SK-MEL-5 (cell line): ENCODE measurements around the gene STARD13. TPM values are rescaled to one million over a fixed set of nuclear protein-coding genes. Genes with fewer than 3 reads are reported as not detected.

Source experiments
- DNase-seq: peaks from one replicate; pipeline ENCODE4 v3.0.0-alpha.2; 2016; ENCODE audit warnings: low read depth, low spot score
- in situ Hi-C: cut with HindIII; loops from 2 replicates; pipeline ENCODE4 v1.10.0; 2016; ENCODE audit warnings: low sequenced_read_pairs, high pct_unique_total_duplicates, low pct_unique_long_range_greater_than_20kb
- total RNA-seq: library from RNA; depleted of rRNA; stranded (reverse); fragments of >200 nt; shearing (Covaris generic); gene quantifications from 2 replicates; pipeline ENCODE4 v1.2.3, GENCODE V29; 2014

STARD13 gene
- total RNA-seq, 1 experiment from 2014 or later, result 4.5 TPM

DNA sequence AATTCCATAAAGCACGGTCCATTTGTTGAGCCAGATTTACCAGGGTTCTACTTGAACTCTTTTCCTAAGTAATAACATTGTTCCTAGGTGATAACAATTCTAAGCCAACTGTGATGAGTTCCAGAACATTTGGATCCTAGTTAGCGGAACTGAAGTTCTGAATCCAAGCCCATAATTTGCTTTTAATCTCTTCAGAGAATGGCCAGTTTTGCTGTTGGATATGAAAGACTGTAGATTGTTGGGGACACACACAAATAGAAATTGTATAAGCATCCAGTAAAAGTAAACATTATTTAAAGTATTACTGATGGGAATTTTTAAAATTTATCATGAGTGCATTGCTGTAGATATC is 27.3 kb upstream of the STARD13 start:
- no peak for DNase-seq
- in situ Hi-C loops, result no loop called here

DNA sequence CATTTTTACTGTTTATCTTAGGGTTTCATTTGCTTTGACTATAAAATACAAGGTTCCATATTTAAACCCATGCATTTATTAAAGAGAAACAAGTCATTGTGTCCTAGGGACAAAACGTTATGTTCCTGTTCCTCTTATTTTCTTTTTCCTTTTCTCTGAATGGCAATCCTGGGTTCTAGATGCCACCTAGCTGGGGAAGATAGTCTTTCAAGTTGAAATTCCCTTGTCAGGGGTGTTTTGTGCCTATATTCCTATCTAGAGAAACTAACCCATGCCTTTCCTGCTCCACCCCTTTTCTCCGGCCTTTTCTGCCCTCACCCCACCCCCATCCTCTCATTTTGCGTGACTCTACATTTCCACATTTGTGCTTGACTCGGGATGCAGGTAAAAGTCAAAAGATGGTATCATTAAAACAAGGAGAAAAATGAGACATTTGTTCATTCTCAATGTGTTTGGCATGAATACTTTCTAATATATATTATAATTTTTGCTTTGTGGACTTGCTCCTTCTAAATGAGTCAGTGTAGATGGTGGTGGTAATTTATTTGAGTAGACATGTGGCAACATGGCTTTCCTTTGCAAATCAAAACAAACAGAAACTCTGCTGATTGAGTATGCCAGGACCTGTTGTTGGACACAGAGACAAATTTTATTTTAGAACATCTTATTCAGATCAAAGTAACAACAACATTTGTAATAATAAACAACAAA is 26.8 kb upstream of the STARD13 start:
- in situ Hi-C loops, result no loop called here
- DNase-seq, result peak; percentile 55

DNA sequence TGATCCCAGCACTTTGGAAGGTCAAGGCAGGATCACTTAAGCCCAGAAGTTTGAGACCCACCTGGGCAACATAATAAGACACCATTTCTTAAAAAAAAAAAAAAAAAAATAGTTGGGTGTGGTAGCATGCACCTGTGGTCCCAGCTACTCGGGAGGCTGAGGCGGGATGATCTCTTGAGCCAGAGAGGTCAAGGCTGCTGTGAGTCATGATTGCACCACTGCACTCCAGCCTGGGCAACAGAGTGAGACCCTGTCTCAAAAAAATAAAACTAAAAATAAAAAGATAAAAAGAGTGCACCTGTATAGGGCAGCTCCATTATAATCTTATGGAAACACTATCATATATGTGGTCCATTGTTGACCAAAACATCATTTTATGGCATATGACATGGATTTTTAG is 25.5 kb upstream of the STARD13 start:
- DNase-seq, result no peak
- in situ Hi-C loops, result no loop called here

- in situ Hi-C loops, result no loop called here
- no peak for DNase-seq
Observed at GRCh38 chr13:33310245-33311038, 24.9 kb upstream of the STARD13 start.

DNA sequence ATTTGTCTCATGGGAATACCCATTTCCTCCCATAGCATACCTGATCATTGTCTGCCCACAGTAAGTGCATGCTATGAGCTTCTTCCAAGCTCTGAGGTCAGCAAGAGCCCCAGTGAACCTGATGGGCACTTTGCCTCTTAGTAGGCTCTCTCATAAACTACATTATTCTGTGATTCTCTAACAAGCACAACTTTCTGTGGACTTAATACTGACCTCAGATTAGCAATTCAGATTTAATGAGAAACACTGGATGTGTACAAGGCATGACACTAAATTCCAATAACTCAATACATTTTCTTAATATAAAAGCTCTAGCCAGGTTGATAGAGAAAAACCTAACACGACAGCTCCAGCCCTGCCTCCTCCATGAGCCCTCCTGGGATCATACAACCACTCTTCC is 23.3 kb upstream of the STARD13 start:
- in situ Hi-C loops, result no loop called here
- DNase-seq, result no peak

- in situ Hi-C loops, result no loop called here
- DNase-seq, result no peak
Observed at GRCh38 chr13:33307843-33308242, 22.3 kb upstream of the STARD13 start.

DNA sequence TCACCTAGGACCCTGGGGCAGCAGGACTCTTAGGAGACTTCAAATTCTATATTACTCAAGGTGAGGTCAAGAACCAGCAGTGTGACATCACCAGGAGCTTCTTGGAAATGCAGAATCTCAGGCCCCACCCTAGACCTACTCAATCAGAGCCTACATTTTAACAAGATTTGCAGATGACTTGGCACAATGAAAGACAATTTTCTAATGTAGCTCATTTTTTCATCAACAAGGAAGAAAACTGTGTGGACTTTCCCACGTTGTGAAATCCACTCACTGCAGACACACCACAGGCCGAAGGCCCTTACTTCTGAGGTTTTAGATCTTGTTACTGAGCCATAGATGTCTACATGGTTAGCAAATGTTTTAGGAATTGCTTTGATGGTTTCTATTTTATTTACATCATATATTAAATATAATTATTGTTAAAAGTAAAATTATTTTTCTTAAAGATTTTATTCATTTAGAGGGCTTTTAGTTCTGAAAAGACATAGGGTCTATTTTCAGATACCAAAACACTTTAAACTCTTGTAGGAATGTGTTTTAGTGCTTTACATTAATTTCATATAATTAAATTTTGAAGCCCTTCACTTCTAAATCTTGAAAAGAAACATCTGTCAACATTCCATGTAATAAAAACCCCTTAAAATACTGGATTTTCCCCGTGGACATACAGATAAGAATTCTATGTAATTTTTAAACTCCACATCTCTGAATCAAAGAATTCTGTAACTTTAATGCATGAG is 18.5 kb upstream of the STARD13 start:
- in situ Hi-C loops, result no loop called here
- DNase-seq, result no peak

- no peak for DNase-seq
- in situ Hi-C loops, result no loop called here
Observed at GRCh38 chr13:33299626-33300025, 14.1 kb upstream of the STARD13 start.

DNA sequence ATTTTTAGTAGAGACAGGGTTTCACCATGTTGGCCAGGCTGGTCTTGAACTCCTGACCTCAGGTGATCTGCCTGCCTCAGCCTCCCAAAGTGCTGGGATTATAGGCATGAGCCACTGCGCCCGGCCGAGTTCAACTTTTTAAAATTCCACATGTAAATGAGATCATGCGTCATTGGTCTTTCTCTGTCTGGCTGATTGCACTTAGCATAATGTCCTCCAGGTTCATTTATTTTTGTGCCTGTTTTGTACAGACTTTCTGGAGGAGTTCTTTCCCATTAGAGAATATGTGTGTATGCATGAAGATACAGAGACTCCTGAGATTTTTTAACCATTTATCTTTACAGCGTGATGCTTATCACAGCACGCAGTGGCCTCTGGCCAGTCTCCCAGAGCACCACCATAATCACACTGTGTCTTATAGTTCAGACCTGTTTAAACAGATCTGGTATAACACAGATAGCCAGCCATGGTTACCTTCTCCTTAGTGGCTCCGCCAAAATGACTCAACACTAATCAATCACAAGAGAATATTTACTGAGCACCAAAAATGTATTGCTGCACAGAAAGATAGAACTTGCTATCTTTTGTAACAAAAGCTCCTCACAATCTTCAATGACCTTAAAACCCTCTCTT is 11.4 kb upstream of the STARD13 start:
- in situ Hi-C loops, result no loop called here

GRCh38 chr13:33292712-33293111 is 7.2 kb upstream of the STARD13 start:
- no peak for DNase-seq
- in situ Hi-C loops, result no loop called here

More for the DNA sequence above, 11.4 kb upstream of the STARD13 start:
- DNase-seq, result no peak

GRCh38 chr13:33290421-33290965 is 4.9 kb upstream of the STARD13 start:
- in situ Hi-C loops, result no loop called here
- no peak for DNase-seq

- DNase-seq, result no peak
- in situ Hi-C loops, result no loop called here
Observed at GRCh38 chr13:33289966-33290365, 4.4 kb upstream of the STARD13 start.

- DNase-seq, result no peak
- in situ Hi-C loops, result no loop called here
Observed at GRCh38 chr13:33287142-33287882, 1.8 kb upstream of the STARD13 start.

- in situ Hi-C loops, result no loop called here
- no peak for DNase-seq
Observed at GRCh38 chr13:33286128-33286527, 573 bp upstream of the STARD13 start.

DNA sequence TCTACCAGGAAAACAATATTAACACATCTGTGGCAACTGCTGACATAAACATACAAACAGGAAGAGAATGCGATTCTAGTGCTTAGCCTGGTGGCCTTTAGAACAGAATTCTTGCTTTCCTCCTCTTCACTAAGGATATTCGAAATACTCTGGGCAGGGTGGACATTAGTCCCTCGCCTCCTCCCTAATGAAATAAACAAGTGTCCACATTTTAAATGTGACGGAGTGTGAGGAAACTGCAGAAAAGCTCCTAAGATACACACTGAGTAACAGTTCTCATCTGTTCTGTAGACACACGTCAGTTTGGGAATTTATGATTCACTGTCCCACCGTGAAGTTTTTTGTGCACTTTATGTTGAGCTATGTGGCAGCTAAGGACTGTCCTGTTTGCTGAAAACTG is 639 bp downstream of the STARD13 start:
- DNase-seq, result no peak
- in situ Hi-C loops, result no loop called here

- no peak for DNase-seq
- in situ Hi-C loops, result no loop called here
Observed at GRCh38 chr13:33284031-33284430, 1.5 kb downstream of the STARD13 start.

GRCh38 chr13:33283195-33283911 is 2.2 kb downstream of the STARD13 start:
- in situ Hi-C loops, result no loop called here
- DNase-seq, result no peak
